ENCODE measurements around the gene DEXI. TPM values are rescaled to one million over a fixed set of nuclear protein-coding genes. Genes with fewer than 3 reads are reported as not detected.
A peak's percentile ranks its signal among the peaks of the same experiment; 100 is the strongest.

The DEXI gene
- total and polyA plus RNA-seq, 9 of the 15 experiments (the other 6 are each of a cell fraction or from before 2014, with no cell fraction given): 2.9 to 40.1 (median 22.0) TPM

- no peak for TF ChIP-seq CUX1 (CRISPR knock-in tag; IDR thresholded peaks at IDR 0.05)
- TF ChIP-seq GTF2E2 (tag; IDR thresholded peaks at IDR 0.05): no peak
- no peak for TF ChIP-seq MITF (IDR thresholded peaks at IDR 0.05)
- no peak for TF ChIP-seq ZBTB49 (CRISPR knock-in tag; IDR thresholded peaks at IDR 0.05; ENCODE audit: borderline replicate concordance)
- peak; percentile 74; the same call in 1 of the 2 replicates for TF ChIP-seq E2F4 (CRISPR knock-in tag; IDR thresholded peaks at IDR 0.05; ENCODE audit: low read depth)
- TF ChIP-seq GTF2A2 (tag; IDR thresholded peaks at IDR 0.05): no peak
- TF ChIP-seq ZNF668 (CRISPR knock-in tag; IDR thresholded peaks at IDR 0.05): no peak
- peak; percentile 84 for TF ChIP-seq NR2C1 (IDR thresholded peaks at IDR 0.05)
- TF ChIP-seq NR2C1 (tag; IDR thresholded peaks at IDR 0.05): peak; percentile 68
- no peak for TF ChIP-seq CHCHD3 (CRISPR knock-in tag; IDR thresholded peaks at IDR 0.05)
Observed at GRCh38 chr16:10944249-10945064, 2.2 kb upstream of the DEXI start, which contains the start of gene CLEC16A (continued).

All from K562 (cell line).